ENCODE measurements around the gene TAF1D.

DNA sequence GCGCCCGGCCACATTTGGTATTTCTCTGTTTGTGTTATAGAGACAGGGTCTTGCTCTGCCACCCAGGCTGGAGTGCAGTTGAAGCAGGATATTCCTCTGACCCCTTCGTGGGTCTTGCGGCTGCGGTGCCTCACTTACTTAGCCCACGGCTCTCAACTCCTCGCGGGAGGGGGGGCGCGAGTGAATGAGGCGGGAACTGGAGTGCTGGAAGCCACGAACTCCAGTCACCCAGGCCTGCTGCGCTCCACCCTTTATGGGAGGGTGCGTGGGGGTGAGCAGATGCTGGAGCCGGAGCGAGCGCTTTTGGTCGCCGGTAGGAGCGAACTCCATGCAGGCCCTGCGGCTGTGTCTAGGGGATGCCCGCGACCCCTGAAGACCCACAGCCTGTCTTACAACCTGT, 2.0 kb upstream of the TAF1D start:
- TF ChIP-seq, protein P1, sequence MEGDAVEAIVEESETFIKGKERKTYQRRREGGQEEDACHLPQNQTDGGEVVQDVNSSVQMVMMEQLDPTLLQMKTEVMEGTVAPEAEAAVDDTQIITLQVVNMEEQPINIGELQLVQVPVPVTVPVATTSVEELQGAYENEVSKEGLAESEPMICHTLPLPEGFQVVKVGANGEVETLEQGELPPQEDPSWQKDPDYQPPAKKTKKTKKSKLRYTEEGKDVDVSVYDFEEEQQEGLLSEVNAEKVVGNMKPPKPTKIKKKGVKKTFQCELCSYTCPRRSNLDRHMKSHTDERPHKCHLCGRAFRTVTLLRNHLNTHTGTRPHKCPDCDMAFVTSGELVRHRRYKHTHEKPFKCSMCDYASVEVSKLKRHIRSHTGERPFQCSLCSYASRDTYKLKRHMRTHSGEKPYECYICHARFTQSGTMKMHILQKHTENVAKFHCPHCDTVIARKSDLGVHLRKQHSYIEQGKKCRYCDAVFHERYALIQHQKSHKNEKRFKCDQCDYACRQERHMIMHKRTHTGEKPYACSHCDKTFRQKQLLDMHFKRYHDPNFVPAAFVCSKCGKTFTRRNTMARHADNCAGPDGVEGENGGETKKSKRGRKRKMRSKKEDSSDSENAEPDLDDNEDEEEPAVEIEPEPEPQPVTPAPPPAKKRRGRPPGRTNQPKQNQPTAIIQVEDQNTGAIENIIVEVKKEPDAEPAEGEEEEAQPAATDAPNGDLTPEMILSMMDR (IDR thresholded peaks at IDR 0.05), result no peak
- TF ChIP-seq POLR2A (IDR thresholded peaks at IDR 0.05) (no peak), EP300 (IDR thresholded peaks at IDR 0.05) (no peak), POLR2AphosphoS5 (IDR thresholded peaks at IDR 0.05) (no peak)

Data from gastroesophageal sphincter (tissue), 3 donors.